Activated T-cell treated with anti-CD3 and anti-CD28 coated beads for 24 hours (primary cell): ENCODE data around the gene C1QTNF1.
"Not testable (repeated sequence)": the region's sequence is repeated elsewhere in the genome, so short reads cannot be mapped to it uniquely, and the experiment has no call there.

ENCODE experiments used
- DNase-seq: peaks from one replicate; pipeline ENCODE4 v3.0.0-alpha.2; 2020; ENCODE audit warnings: low read depth

The C1QTNF1 gene

DNA sequence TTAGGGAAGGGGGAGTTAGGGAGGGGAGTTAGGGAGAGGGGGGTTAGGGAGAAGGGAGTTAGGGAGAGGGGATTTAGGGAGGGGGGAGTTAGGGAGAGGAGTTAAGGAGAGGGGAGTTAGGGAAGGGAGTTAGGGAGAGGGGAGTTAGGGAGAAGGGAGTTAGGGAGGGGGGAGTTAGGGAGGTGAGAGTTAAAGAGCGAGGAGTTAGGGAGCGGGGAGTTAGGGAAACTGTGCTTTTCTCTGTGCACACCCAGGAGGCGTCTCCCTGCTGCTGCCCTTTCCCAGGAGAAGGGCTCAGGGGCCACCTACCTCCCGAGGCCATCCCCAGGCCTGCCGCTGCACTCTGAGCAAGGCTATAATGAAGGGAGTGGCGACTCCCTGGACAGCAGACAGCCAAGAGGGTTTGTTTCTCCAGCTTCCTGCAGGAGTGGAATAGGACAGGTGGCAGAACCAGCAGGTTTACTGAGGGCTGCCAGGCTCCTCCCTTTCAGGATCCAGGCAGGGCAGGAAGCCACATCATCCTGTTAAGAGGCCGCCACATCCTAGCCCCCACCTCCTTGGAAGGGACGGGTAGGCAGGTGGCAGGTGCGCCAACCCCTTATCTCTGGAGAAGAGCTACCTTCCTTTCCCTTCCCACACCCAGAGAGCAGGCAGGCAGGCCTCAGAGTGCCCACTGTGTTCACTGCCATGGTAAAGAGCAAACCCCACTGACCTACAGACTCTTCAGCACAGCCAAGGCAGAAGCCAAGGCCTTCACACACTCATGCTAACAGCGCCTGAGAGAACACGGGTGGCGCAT lies 18.7 kb upstream of the C1QTNF1 start:
- no peak for DNase-seq

DNA sequence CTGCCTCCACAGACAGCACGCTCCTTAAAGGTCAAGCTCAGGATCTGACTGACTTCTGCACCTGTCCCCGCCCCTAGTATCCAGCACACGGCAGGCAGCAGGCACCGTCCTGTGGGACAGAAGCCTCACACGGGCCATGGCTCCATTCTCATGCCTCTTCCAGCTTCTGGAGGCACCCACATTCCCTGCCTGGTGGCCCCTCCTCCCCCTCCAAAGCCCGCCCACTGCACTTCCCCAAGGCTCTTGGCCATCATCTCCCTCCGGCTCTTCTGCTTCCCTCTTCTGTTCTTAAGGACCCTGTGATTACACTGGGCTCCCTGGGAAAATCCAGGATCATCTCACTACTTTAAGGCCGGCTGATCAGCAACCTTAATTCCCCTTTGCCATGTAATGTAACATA lies 17.9 kb upstream of the C1QTNF1 start:
- no peak for DNase-seq

DNA sequence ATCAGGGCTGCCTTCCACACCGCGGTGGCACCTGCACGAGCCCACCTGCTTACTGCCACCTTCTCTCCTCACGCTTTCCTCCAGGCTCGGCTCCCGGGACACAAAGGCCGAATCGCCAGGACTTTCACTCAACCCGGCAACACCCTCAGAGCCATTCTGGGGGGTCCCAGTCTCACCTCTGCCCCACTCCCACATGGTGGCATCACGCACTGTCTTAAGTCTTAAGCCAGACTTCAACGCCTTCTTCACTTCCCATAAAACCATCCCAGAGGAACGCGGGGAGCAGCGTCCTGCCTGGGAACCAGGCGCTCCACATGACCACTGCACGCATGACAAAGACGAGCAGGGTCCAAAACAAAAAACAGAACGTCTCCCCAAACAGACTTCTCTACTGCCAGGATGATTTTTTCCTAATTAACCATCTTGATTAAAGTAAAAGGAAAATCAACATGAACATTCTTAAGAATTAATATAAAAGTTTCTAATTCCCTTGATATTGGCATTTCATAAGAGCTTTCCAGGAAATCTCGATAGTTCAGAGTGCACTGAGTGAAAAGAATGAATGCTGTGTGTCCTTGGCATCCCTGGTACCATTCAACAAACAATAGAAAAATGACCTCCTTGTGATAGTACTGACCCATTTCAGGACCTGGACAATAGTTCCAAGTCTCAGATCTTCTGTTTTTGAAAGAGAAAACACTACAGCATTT lies 17.0 kb upstream of the C1QTNF1 start:
- DNase-seq: no peak

DNA sequence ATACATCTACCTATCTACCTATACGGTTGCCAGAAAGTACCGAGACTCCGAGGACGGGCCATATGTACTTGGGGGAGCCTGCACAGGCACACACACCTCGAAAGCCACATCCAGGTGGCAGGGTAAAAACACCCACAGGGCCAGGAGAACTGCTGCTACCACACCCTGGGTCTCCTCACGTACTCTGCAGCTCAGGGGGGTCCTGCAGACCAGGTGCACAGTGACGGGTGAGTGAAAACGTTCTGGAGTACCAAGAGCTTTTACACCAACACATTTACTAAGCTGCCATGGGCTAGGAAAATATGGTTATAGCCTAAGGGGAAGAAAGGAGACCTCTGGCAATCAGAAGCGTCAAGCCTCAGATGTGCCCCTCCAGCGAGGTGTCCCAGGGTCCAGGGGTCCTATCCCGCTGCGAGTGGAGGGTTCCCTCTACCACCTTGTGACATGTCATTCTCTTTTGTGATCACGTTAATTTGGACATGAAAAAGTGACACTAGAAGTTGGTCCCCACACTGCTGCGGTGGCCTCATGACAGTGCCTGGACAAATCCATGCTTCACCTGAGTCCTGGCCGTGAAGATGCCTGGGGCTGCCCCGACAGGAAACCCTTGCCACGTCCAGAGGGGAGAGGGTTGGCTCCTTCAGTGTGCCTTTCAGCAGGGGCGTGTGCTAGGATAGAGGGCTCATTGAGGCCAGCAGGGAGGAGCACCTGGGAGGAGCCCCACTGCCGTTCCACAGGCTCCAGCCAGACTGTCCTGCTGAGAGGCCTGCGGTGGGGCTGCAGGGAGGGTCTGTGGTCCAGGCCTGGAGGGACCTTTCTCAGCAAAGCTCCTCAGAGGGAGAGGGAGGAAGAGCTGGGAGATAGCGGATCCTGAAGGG lies 16.2 kb upstream of the C1QTNF1 start:
- no peak for DNase-seq

DNA sequence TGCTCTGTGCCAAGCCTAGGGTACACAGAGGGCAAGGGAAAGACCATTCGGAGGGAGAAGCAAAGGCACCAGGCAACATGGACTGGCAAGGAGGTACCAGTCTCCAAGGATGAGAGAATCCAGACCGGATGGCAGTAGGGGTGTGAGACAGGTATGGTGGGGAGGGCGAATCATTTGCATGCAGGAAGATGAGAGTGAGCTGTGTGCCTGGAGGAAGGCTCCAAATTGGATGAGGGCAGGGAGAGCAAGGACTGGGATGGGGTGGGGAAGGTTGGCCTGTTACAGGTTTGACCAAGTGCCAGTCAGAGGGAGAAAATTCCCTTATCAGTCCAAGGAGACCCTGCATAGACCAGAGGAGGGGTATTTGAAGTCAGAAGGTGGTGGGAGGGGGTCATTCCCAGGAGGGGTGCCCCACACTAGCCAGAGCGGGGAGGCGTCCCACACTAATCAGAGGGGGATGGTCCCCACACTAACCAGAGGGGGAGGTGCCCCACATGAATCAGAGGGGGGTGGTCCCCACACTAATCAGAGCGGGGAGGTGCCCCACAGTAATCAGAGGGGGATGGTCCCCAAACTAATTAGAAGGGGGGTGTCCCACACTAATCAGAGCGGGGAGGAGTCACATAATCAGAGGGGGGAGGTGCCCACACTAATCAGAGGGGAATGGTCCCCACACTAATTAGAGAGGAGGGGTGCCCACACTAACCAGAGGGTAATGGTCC lies 15.1 kb upstream of the C1QTNF1 start:
- no peak for DNase-seq

DNA sequence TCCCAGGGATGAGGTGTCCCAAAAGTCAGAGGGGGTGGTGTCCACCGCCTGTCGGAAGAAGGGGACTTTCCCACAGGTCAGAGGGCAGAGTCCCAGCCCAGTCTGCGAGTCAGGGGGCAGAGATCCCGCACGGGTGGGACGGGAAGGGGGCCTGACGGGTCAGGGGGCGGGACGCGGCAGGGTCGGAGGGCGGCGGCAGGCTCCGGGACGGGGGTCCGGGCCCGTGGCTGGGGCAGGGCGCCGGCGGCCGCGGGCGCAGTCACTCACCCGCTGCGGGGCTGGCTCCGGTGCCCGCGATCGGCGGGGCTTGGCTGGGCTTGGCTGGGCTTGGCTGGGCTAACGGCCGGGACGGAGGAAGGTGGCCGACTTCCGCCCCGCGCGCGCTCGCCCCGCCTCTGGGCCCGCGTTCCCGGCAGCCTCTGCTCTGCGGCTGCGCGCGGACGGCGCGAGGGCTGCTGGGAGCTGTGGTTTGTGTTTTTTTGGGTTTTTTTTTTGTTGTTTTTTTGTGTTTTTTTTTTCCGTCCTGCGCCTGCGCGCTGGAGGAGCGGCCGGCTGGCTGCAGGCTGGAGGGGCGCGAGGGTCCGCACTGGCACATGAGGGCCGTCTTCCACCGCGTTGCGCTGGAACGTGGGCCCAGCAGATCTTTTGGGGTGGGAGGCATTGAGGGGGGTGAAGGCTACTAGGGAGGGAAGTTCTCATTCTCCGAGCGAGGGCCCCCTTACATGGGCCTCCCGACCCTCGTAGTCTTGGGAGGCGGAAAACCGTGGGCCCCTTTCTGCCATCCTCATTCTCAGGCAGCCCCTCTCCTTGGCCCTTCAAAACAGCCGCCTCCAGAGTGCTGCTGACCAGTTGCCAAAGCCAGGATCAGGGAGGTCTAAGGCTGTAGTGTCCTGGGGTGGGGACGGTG lies 14.3 kb upstream of the C1QTNF1 start, which contains the start of gene CANT1:
TSS of gene CANT1 (minus strand) at position 368 of the 907 bp plus-strand sequence. CDS start 12,142 bp downstream, outside the sequence.
- peak; percentile 78 for DNase-seq

DNA sequence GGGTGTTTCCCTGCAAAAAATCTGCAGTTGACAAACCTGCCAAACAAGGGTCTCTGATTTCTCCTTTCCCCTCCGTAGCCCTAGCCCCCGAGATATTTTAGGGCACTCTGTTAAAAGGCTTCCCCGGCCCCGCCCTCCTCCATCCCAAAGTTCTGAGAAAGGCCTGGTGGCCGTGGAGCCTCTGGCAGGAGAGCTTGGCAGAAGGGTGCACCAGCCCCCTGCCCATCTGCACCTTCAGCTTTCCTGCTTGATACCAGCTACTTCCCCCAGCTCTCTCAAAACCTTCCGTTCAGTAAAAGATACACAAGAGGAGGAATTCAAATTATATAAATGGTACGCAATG lies 13.7 kb upstream of the C1QTNF1 start:
- DNase-seq: no peak

DNA sequence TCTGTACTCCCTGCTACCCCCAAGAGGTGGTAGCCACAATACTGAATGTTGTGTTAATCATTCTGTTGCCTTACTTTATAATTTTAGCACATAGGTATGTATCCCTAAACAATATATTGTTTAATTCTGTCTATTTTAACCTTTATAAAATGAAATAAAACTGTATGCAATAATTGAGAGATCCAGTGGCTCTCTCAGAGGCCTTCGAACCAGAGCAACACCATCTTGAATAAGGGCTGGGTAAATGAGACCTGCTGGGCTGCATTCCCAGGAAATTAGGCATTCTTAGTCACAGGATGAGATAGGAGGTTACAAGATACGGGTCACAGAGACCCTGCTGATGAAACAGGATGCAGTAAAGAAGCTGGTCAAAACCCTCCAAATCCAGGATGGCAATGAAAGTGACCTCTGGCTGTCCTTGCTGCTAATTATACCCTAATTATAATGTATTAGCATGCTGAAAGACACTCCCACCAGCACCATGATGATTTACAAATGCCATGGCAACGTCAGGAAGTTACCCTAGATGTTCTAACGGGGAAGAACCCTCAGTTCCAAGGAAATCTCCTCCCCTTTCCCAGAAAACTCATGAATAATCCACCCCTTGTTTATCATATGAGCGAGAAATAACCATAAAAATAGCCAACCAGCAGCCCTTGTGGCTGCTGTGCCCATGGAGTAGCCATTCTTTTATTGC lies 12.4 kb upstream of the C1QTNF1 start:
- no peak for DNase-seq

DNA sequence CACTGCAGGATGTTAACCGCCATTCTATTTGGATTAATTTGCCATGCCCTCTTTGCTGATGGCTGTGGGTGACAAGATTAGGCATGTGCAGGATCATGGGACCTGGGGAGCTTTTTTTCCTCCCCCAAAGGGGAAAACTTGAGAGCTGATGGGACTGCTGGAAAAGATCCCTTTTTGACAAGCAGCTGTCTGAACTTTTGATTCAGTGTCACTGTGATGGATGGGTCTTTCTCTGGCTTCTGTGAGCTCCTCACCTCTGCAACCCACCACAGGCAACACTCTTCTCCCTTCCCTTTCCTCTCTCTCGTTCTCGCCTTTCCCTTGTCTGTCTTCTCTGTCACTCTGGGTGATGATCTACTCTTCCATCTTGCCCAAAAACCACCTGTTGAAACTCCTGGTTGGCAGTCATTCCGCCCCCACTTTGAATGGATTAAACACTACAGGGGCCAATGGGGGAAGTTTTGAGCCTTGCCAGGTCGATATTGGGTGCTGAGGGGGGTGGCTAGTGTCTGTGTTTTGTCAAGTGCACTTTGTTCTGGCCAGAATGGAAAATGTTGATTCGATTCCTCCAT lies 11.3 kb upstream of the C1QTNF1 start:
- DNase-seq: no peak

DNA sequence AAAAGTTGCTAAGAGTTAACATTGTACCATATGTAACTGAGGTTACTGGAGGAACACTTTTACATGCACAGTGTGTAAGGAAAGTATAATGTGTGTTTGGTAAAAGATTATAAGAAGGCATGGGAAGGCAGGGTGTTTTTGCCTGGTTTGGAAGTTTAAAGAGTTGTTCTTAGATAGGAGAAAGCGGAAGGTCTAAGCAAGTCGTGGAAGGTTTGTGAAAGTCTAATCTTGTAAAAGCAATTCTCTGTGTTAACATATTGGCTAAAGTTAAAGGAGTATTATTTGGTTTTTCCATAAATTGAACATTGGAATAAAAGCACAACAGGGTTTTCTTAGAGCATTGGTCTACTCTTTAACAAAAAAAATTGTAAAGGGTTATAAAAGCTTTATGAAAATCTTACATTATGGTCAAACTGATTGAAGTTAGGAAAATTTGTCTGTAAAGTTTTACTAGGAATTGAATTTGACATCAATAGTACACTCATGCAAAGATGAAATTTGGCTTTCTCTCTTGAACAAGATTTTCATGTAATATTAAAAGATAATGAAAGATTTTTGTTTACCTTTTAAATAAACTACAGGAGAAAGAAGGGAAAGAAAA lies 9.7 kb upstream of the C1QTNF1 start:
- no peak for DNase-seq

DNA sequence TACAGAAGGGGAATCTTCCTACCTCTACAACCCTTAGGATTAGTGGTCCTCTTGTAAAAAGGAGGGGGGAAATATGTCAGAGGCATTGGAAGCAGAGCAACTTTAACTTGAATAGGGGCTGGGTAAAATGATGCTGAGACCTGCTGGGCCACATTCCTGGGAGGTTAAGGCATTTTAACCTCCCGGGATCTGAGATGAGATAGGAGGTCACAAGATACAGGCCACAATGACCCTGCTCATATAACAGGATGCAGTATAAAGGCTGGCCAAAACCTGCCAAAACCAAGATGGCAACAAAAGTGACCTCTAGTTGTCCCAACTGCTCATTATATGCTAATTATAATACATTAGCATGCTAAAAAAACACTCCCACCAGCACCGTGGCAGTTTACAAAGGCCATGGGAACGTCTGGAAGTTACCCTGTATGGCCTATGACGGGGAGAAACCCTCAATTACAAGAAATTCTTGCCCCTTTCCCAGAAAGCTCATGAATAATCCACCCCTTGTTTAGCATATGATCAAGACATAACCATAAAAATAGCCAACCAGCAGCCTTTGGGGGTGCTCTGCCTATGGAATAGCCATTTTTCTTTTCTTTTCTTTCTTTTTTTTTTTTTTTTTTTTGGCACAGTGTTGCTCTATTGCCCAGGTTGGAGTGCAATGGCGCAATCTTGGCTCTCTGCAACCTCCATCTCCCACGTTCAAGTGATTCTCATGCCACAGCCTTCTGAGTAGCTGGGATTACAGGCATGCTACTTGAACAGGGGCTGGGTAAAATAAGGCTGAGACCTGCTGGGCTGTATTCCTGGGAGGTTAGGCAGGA lies 6.2 kb upstream of the C1QTNF1 start:
- DNase-seq: no peak

DNA sequence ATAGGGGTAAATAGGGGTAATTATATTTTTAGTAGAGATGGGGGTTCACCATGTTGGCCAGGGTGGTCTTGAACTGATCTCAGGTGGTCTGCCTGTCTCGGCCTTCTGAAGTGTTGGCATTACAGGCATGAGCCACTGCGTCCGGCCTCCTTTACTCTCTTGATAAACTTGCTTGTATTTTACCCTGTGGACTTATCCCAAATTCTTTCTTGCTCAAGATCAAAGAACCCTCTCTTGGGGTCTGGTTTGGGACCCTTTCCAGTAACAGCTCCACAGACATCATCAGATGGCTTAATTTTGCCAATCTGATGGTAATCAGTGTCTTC lies 5.6 kb upstream of the C1QTNF1 start:
- no peak for DNase-seq

DNA sequence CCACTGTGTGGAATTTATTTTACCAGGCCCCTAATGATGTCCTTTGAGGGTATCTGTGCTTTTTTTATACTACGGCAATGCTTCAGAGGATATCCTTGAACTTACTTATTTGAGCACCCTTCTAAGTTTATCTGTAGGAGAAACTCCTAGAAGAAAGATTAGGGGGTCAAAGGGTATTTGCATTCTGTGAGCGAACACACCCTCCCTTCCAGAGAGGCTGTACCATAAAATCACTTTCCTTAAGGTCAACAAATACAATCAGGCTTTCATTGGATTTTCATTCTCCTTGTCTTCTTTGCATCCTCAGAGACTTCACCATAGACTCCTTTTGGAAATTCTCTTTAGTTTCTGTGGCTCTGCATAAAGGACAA lies 4.7 kb upstream of the C1QTNF1 start:
- DNase-seq: no peak

DNA sequence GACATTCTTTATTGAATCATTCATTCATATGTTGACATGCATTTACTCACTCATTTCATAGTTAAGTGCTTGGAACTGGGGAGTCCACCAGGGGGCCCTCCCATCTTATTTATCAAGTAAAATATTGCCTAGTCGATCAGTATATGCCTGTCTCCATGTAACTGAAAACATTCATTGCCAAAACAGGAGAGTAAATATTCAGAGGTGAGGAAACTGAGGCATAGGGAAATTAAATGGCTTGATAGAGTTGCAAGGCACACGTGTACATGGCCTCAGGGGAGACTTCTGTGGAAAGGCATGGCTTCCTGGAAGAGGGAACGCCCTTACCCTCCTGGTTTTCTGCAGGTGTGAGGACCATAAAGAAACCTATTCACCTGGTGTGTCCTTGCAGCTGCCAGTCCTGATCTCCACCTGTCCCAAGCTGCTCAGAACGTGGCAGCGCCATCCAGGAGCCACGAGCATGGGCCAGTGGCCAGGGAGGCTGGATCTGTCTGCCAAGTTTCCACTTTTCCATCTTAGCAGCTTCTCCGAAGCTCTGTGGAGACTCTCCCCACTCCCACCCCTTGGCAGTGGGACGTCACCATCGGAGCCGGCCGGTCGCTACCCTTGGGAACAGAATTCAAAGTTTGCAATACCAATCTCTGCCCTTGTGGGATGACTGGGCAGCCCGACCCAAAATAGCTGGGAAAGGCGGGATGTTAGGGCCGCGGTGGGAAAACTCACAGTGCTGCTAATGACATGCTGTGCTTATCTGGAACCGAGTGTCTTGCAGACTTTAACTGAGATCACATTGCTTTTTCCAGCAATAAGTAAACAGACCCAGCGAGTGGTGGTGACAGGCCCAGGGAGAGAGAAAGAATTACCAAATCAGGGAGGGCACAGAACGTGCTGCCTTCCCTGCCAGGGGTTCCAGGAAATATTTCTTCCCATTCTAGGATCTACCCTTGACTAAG lies 4.1 kb upstream of the C1QTNF1 start:
- DNase-seq: peak; percentile 30

DNA sequence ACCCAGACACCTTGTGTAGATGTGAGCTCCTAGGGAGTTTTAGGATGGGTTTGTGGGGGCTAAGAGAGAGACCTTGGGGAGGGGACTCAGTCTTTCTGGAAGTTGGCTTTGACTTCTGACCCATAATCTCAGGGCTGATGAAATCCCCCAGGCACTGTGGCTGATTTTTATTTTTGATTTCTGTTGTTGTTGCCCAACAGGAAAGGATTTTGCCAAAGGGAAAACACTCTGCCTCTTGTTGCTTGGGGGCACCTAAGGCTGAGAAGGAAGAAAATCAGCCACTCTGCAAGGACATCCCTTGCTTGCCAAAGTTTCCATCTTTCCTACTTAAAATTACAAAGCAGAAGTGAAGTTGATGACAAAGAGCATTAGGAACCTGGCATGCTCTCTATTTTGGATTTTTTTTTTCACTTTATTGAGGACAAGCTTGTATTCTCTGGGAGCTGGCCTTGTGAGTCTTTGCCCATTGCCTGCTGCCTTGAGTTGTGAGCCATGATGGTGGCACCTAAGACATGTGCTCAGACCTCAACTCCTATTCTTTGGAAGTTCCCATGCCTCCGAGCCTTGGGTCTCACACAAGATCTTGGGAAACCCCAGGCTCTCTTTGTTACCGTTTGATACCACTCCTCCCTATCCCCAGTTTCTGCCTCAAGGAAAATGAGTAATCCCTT lies 3.2 kb upstream of the C1QTNF1 start:
- DNase-seq: no peak

DNA sequence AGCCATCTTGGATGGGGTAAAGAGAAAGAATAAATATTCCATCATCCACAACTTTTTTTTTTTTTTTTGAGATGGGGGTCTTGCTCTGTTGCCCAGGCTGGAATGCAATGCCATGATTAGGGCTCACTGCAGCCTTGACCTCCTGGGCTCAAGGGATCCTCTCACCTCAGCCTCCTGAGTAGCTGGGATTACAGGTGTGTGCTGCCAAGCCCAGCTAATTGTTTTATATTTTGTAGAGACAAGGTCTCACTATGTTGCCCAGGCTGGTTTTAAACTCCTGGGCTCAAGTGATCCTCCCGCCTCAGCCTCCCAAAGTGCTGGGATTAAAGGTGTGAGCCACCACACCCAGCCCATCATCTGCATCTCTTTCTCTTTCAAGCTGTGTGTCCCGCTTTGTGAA lies 2.0 kb upstream of the C1QTNF1 start:
- DNase-seq: not testable (repeated sequence)

DNA sequence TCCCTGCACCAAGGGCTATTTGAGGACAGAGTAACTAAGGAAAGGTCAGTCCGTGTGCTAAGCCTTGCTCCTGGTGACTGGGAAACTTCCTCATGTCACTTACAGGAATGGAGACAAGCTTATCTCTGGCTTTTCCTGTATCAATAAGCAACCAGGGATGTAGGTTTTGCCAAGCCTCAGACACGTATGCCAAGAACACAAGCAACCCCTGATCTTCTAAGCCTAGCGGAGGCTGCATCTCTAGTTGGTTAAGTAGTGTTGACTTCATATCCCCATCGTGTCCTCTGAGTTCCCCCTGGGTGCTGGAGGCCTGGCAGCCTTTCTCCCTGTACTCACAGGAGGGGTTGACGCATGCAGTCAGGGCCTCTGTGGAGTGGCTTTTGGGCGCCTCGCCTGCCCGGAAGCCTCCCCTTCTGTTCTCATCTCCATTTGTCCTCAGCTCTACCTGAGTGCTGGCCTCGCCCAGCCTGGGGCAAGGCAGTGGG lies 1.4 kb upstream of the C1QTNF1 start:
- no peak for DNase-seq
